Measurements from ENCODE around the gene CYP2S1.

- no peak for TF ChIP-seq EP300 (IDR thresholded peaks at IDR 0.05)
- no peak for TF ChIP-seq POLR2AphosphoS5 (IDR thresholded peaks at IDR 0.05)
Measured at GRCh38 chr19:41222240-41222639, 29.2 kb downstream of the CYP2S1 start.
